Measurements from ENCODE around the gene RICTOR. TPM values are rescaled to one million over a fixed set of nuclear protein-coding genes. Genes with fewer than 3 reads are reported as not detected.

The RICTOR gene
- total RNA-seq, 1 experiment from 2014 or later = 21.7 TPM

DNA sequence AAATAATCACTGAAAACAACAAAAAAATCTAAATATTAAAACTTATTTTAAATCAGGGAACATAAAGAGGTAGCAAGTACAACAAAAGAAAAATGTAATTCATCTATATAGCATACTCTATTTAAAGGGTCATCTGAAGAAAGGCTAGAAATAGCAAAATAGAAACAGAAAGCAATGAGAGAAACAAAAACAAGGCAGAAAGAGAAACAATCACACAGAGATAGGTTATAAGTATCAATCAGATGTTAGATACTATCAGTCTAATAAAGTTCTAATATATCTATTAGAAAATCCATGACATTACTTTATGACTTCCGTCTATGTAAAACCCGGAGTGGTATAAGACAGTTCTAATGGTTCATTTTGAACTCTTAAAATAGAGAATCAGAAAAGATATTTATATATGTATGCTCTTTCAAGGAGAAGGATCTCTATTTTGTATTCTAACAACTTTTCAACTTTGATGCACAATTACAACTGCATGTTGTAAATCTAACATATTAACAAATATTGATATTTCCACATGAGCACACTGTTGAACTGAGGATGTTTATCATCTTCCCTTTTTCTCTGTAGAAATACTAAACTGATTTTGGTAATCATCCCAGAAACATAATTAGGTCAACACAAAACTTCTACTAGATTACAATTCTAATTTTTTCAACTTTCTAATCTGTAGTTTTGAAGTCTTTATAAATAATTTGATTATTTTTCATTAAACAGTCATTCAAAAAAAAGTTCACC, 15.8 kb downstream of the RICTOR start:
- H3K4me2 ChIP-seq (ENCODE audit: low read length) = no peak overlapping the region
- H3K36me3 ChIP-seq (ENCODE audit: control insufficient read depth in 1 of 2, insufficient read depth in 2 of 2, low read length in 2 of 2) = no peaks in the 10 kb centered on the region
- H3K9me2 ChIP-seq (ENCODE audit: insufficient read depth) = no peaks in the 10 kb centered on the region
- POLR2A ChIA-PET = no interaction called here
- TF ChIP-seq ZBTB33 (IDR thresholded peaks at IDR 0.05; ENCODE audit: extremely low read depth, insufficient replicate concordance, low read length) (no peak), EZH2phosphoT487 (IDR thresholded peaks at IDR 0.05; ENCODE audit: borderline replicate concordance) (no peak), ELF1 (IDR thresholded peaks at IDR 0.05; ENCODE audit: borderline replicate concordance, low read depth) (no peak), EGR1 (IDR thresholded peaks at IDR 0.05; ENCODE audit: low read depth) (no peak), RAD21 (IDR thresholded peaks at IDR 0.05; ENCODE audit: low read depth) (no peak), ZFX (IDR thresholded peaks at IDR 0.05) (no peak), JUND (IDR thresholded peaks at IDR 0.05) (no peak), CEBPB (IDR thresholded peaks at IDR 0.05; ENCODE audit: low read depth) (no peak), SP1 (IDR thresholded peaks at IDR 0.05; ENCODE audit: low read depth) (no peak), SIN3A (IDR thresholded peaks at IDR 0.05; ENCODE audit: low read depth) (no peak), POLR2AphosphoS5 (IDR thresholded peaks at IDR 0.05; ENCODE audit: low read depth, low read length) (no peak), FOSL1 (IDR thresholded peaks at IDR 0.05; ENCODE audit: low read depth) (no peak), CBX3 (IDR thresholded peaks at IDR 0.05; ENCODE audit: low read depth) (no peak), YY1 (IDR thresholded peaks at IDR 0.05; ENCODE audit: extremely low read depth, insufficient replicate concordance, low read depth, low read length) (no peak), TCF7L2 (IDR thresholded peaks at IDR 0.05; ENCODE audit: borderline replicate concordance, extremely low read depth, insufficient read depth, insufficient read length) (no peak), POLR2A (IDR thresholded peaks at IDR 0.05; ENCODE audit: borderline replicate concordance, extremely low read depth, insufficient read depth, insufficient read length) (no peak)
- TF ChIP-seq, protein P1, sequence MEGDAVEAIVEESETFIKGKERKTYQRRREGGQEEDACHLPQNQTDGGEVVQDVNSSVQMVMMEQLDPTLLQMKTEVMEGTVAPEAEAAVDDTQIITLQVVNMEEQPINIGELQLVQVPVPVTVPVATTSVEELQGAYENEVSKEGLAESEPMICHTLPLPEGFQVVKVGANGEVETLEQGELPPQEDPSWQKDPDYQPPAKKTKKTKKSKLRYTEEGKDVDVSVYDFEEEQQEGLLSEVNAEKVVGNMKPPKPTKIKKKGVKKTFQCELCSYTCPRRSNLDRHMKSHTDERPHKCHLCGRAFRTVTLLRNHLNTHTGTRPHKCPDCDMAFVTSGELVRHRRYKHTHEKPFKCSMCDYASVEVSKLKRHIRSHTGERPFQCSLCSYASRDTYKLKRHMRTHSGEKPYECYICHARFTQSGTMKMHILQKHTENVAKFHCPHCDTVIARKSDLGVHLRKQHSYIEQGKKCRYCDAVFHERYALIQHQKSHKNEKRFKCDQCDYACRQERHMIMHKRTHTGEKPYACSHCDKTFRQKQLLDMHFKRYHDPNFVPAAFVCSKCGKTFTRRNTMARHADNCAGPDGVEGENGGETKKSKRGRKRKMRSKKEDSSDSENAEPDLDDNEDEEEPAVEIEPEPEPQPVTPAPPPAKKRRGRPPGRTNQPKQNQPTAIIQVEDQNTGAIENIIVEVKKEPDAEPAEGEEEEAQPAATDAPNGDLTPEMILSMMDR (IDR thresholded peaks at IDR 0.05 in 2 of 3, conservative IDR thresholded peaks at IDR 0.05 in 1 of 3; ENCODE audit: borderline replicate concordance in 1 of 3, insufficient read depth in 1 of 3, low read depth in 2 of 3, low read length in 2 of 3) = no peak
- CTCF ChIA-PET = no interaction called here
- DNase-seq (ENCODE audit: low read depth, low spot score) = no peak
- no peaks in the 10 kb centered on the region for H3K27me3 ChIP-seq (ENCODE audit: insufficient read depth, low read length)
- H4K20me1 ChIP-seq (ENCODE audit: insufficient read depth) = no peaks in the 10 kb centered on the region
- no peak for ATAC-seq
- H3K4me3 ChIP-seq (replicated peaks in 1 of 2; ENCODE audit: low read depth in 1 of 2, low read length in 2 of 2) = no peak overlapping the region
- no peak overlapping the region for H2AFZ ChIP-seq (ENCODE audit: low read depth, low read length, poor library complexity, severe bottlenecking)
- H3K9me3 ChIP-seq (ENCODE audit: control insufficient read depth in 1 of 2, insufficient read depth in 1 of 2, low read depth in 1 of 2, low read length in 2 of 2) = no peaks in the 10 kb centered on the region
- H3K27ac ChIP-seq (ENCODE audit: low read depth, low read length) = no peak overlapping the region
- H3K9ac ChIP-seq (ENCODE audit: low read length) = no peak overlapping the region
- RAD21 ChIA-PET (ENCODE audit: low non-redundant PET in 1 of 2, low total read pairs in 2 of 2, uncharacterized antibody in 2 of 2, unreplicated experiment in 2 of 2) = no interaction called here
- no TSS peak for BruUV-seq (replicated peaks)
- H3K79me2 ChIP-seq (ENCODE audit: insufficient read depth, low read length) = peaks cover 32% of the 10 kb centered on the region
- no peaks in the 10 kb centered on the region for H3K4me1 ChIP-seq (ENCODE audit: control insufficient read depth in 1 of 2, insufficient read depth in 2 of 2, low read length in 2 of 2)
- intact Hi-C loops (cut with micrococcal nuclease) = no loop called here
